ENCODE data around the gene FLII. TPM values are rescaled to one million over a fixed set of nuclear protein-coding genes. Genes with fewer than 3 reads are reported as not detected.

The FLII gene
- total RNA-seq, 4 donors from 2014 or later: 311 to 538 (median 419) TPM

DNA sequence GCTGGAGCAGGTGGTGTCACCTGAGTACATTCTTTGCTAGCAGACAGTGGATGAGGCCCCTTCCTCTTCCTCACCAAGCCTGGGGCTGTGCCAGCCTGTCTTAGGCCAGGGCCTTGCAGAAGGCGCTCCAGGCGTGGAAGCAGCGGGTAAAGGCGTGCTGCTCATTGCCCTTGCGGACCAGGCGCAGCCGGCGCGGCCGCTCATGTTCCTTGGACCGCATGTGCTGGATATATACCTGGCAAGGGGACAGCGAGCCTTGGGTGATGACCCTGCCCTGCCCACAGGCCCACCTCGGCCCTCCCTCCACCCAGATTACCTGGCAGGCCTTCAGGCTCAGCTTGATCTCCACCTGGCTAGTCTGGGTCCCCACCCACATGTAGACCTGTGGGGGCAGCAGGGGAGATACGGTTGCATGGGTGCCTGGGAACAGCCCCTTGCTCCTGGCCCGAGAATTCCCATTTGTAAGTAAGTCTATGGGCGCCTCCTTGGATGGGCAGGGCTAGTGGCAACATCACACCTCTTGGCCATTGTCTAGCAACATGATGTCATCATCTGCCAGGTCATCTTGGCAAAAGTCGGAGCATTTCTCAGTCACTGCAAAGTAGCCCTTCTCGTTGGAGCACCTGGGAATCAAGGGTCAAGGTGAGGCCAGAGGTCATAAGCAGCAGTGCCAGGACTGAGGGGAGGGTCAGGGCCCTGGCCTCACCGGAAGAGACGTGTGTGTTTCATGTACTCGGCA is 13.3 kb downstream of the FLII start:
- no peak overlapping the region for H3K4me3 ChIP-seq
- no peak overlapping the region for H3K27ac ChIP-seq
- TF ChIP-seq POLR2A (IDR thresholded peaks at IDR 0.05): no peak
- TF ChIP-seq, protein P1, sequence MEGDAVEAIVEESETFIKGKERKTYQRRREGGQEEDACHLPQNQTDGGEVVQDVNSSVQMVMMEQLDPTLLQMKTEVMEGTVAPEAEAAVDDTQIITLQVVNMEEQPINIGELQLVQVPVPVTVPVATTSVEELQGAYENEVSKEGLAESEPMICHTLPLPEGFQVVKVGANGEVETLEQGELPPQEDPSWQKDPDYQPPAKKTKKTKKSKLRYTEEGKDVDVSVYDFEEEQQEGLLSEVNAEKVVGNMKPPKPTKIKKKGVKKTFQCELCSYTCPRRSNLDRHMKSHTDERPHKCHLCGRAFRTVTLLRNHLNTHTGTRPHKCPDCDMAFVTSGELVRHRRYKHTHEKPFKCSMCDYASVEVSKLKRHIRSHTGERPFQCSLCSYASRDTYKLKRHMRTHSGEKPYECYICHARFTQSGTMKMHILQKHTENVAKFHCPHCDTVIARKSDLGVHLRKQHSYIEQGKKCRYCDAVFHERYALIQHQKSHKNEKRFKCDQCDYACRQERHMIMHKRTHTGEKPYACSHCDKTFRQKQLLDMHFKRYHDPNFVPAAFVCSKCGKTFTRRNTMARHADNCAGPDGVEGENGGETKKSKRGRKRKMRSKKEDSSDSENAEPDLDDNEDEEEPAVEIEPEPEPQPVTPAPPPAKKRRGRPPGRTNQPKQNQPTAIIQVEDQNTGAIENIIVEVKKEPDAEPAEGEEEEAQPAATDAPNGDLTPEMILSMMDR (IDR thresholded peaks at IDR 0.05): no peak
- no peaks in the 10 kb centered on the region for H3K9me3 ChIP-seq
- no peaks in the 10 kb centered on the region for H3K27me3 ChIP-seq
- no peak for DNase-seq
- H3K4me1 ChIP-seq: peaks cover 0 to 21% (median 0%) of the 10 kb centered on the region in 4 donors
- H3K36me3 ChIP-seq: peaks cover 0 to 71% (median 0%) of the 10 kb centered on the region in 3 donors

DNA sequence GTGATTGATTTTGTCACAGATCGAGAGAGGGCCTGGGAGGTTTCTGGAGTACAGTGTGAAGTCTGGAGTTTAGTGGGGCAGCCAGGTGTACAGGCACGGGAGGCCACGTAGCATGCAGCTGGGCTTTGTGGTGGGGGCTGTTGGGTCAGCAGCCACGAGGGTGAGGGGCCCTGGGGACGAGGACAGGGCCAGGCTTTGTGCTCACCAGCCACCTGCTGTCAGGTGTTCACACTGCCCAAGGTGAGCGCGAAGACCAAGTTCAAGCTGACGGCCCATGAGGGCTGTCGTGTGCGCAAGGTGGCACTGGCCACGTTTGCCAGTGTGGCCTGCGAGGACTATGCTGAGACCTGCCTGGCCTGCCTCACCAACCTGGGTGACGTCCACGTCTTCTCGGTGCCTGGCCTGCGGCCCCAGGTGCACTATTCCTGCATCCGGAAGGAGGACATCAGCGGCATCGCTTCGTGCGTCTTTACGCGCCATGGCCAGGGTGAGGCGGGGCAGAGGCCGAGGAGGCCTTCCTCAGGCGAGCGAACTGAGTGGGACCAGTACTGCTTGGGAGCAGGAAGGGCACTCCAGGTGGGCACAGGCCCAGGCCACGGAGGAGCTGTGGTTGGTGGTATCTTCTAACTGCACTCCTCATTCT is 17.2 kb downstream of the FLII start:
- no peak overlapping the region for H3K4me3 ChIP-seq
- TF ChIP-seq POLR2A (IDR thresholded peaks at IDR 0.05): no peak
- TF ChIP-seq, protein P1 (IDR thresholded peaks at IDR 0.05): no peak
- no peak overlapping the region for H3K27ac ChIP-seq
- H3K36me3 ChIP-seq: peaks cover 0 to 62% (median 0%) of the 10 kb centered on the region in 3 donors
- H3K9me3 ChIP-seq: no peaks in the 10 kb centered on the region
- H3K27me3 ChIP-seq: no peaks in the 10 kb centered on the region
- no peak for DNase-seq
- H3K4me1 ChIP-seq: peaks cover 0 to 1% (median 0%) of the 10 kb centered on the region in 4 donors

DNA sequence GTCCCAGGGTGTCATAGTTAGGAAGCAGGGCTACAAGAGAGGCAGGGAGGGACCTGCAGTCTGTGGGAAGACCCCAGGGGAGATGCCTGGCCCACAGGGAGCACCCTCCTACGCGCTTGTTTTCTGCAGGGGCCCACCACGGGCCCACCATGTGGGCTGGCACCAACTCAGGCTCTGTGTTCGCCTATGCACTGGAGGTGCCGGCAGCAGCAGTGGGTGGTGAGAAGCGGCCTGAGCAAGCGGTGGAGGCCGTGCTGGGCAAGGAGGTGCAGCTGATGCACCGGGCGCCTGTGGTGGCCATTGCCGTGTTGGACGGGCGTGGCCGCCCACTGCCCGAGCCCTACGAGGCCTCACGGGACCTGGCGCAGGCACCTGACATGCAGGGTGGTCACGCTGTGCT is 18.1 kb downstream of the FLII start:
- Histone ChIP-seq H3K27ac (no peak overlapping the region), H3K27me3 (no peaks in the 10 kb centered on the region), H3K4me1 (no peaks in the 10 kb centered on the region), H3K4me3 (no peak overlapping the region), H3K9me3 (no peaks in the 10 kb centered on the region), H3K36me3 (peaks cover 0 to 57% (median 0%) of the 10 kb centered on the region in 3 donors)
- TF ChIP-seq, protein P1 (IDR thresholded peaks at IDR 0.05): no peak
- TF ChIP-seq POLR2A (IDR thresholded peaks at IDR 0.05): no peak
- DNase-seq: no peak

DNA sequence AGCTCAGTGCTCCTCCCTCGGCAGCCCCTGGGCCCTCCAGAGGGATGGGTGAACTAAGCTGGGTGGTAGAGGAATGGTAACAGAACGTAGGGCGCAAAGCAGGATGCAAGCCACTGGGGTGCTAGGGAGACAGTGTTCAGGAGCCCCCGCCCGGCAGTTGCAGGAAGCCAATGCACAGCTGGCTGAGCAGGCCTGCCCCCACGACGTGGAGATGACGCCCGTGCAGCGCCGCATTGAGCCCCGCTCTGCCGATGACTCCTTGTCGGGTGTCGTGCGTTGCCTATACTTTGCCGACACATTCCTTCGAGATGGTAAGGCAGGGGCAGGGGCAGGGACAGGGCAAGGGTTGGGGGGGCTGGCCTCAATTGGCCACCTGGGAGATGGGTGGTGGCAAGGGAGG is 20.2 kb downstream of the FLII start:
- DNase-seq: no peak
- Histone ChIP-seq H3K36me3 (peaks cover 0 to 55% (median 0%) of the 10 kb centered on the region in 3 donors), H3K4me3 (no peak overlapping the region), H3K9me3 (no peaks in the 10 kb centered on the region), H3K4me1 (no peaks in the 10 kb centered on the region), H3K27ac (no peak overlapping the region), H3K27me3 (no peaks in the 10 kb centered on the region)
- no peak for TF ChIP-seq POLR2A (IDR thresholded peaks at IDR 0.05)
- TF ChIP-seq, protein P1 (IDR thresholded peaks at IDR 0.05): no peak

DNA sequence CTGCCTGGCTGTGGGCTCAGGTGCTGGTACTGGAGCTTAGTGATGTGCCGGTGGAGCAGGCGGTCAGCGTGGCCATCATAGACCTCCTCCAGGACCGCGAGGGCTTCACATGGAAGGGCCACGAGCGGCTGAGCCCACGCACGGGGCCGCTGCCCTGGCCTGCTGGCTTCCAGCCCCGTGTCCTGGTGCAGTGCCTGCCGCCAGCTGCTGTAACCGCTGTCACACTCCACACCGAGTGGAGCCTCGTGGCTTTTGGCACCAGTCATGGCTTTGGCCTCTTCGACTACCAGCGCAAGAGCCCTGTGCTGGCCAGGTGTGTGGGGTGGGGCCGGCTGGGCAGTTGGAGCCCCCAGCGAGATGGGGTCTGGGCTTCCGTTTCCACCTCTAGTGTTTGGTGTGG is 21.1 kb downstream of the FLII start:
- DNase-seq: no peak
- no peaks in the 10 kb centered on the region for H3K27me3 ChIP-seq
- TF ChIP-seq, protein P1 (IDR thresholded peaks at IDR 0.05): no peak
- TF ChIP-seq POLR2A (IDR thresholded peaks at IDR 0.05): no peak
- no peak overlapping the region for H3K27ac ChIP-seq
- no peak overlapping the region for H3K4me3 ChIP-seq
- no peaks in the 10 kb centered on the region for H3K9me3 ChIP-seq
- H3K4me1 ChIP-seq: no peaks in the 10 kb centered on the region
- peaks cover 0 to 53% (median 0%) of the 10 kb centered on the region in 3 donors for H3K36me3 ChIP-seq
